ENCODE data around the gene ECI1. TPM values are rescaled to one million over a fixed set of nuclear protein-coding genes. Genes with fewer than 3 reads are reported as not detected.

ECI1 gene
- polyA plus RNA-seq, 1 donor: 81.6 TPM

- no peak for DNase-seq
- Histone ChIP-seq H3K27ac (ENCODE audit: low read length) (no peak overlapping the region), H3K27me3 (ENCODE audit: control insufficient read depth, insufficient read depth, low read length) (no peaks in the 10 kb centered on the region), H3K36me3 (ENCODE audit: control insufficient read depth, insufficient read depth, low read length) (no peaks in the 10 kb centered on the region), H3K4me3 (ENCODE audit: low read length) (no peak overlapping the region), H3K9me3 (ENCODE audit: control insufficient read depth, low read depth, low read length) (no peaks in the 10 kb centered on the region), H3K4me1 (ENCODE audit: control insufficient read depth, insufficient read depth, low read length) (no peaks in the 10 kb centered on the region)
- 100% methylated on average over 2 of the region's 9 CpGs for WGBS (ENCODE audit: insufficient coverage, low lambda C conversion rate)
These were observed 40.8 kb upstream of the ECI1 start for GRCh38 chr16:2292221-2292620.

- Histone ChIP-seq H3K27ac (ENCODE audit: low read length) (no peak overlapping the region), H3K27me3 (ENCODE audit: control insufficient read depth, insufficient read depth, low read length) (no peaks in the 10 kb centered on the region), H3K9me3 (ENCODE audit: control insufficient read depth, low read depth, low read length) (no peaks in the 10 kb centered on the region), H3K4me1 (ENCODE audit: control insufficient read depth, insufficient read depth, low read length) (no peaks in the 10 kb centered on the region), H3K4me3 (ENCODE audit: low read length) (no peak overlapping the region), H3K36me3 (ENCODE audit: control insufficient read depth, insufficient read depth, low read length) (no peaks in the 10 kb centered on the region)
- WGBS (ENCODE audit: insufficient coverage, low lambda C conversion rate): no CpG with 5 or more reads among the region's 23 CpGs
- DNase-seq: no peak
These were observed 37.9 kb upstream of the ECI1 start for GRCh38 chr16:2289282-2289681.

GRCh38 chr16:2288726-2289125, 37.3 kb upstream of the ECI1 start:
- H3K36me3 ChIP-seq (ENCODE audit: control insufficient read depth, insufficient read depth, low read length): no peaks in the 10 kb centered on the region
- WGBS (ENCODE audit: insufficient coverage, low lambda C conversion rate): no CpG with 5 or more reads among the region's 8 CpGs
- H3K27ac ChIP-seq (ENCODE audit: low read length): no peak overlapping the region
- no peak overlapping the region for H3K4me3 ChIP-seq (ENCODE audit: low read length)
- no peaks in the 10 kb centered on the region for H3K27me3 ChIP-seq (ENCODE audit: control insufficient read depth, insufficient read depth, low read length)
- no peaks in the 10 kb centered on the region for H3K4me1 ChIP-seq (ENCODE audit: control insufficient read depth, insufficient read depth, low read length)
- no peaks in the 10 kb centered on the region for H3K9me3 ChIP-seq (ENCODE audit: control insufficient read depth, low read depth, low read length)
- DNase-seq: no peak

GRCh38 chr16:2287916-2288547, 36.6 kb upstream of the ECI1 start:
- no peak for DNase-seq
- WGBS (ENCODE audit: insufficient coverage, low lambda C conversion rate): no CpG with 5 or more reads among the region's 35 CpGs
- Histone ChIP-seq H3K4me3 (ENCODE audit: low read length) (no peak overlapping the region), H3K9me3 (ENCODE audit: control insufficient read depth, low read depth, low read length) (no peaks in the 10 kb centered on the region), H3K36me3 (ENCODE audit: control insufficient read depth, insufficient read depth, low read length) (no peaks in the 10 kb centered on the region), H3K27ac (ENCODE audit: low read length) (no peak overlapping the region), H3K27me3 (ENCODE audit: control insufficient read depth, insufficient read depth, low read length) (no peaks in the 10 kb centered on the region), H3K4me1 (ENCODE audit: control insufficient read depth, insufficient read depth, low read length) (no peaks in the 10 kb centered on the region)

GRCh38 chr16:2286550-2286949, 35.2 kb upstream of the ECI1 start:
- no peak for DNase-seq
- no peaks in the 10 kb centered on the region for H3K9me3 ChIP-seq (ENCODE audit: control insufficient read depth, low read depth, low read length)
- H3K4me3 ChIP-seq (ENCODE audit: low read length): no peak overlapping the region
- H3K36me3 ChIP-seq (ENCODE audit: control insufficient read depth, insufficient read depth, low read length): no peaks in the 10 kb centered on the region
- H3K4me1 ChIP-seq (ENCODE audit: control insufficient read depth, insufficient read depth, low read length): no peaks in the 10 kb centered on the region
- H3K27me3 ChIP-seq (ENCODE audit: control insufficient read depth, insufficient read depth, low read length): no peaks in the 10 kb centered on the region
- no peak overlapping the region for H3K27ac ChIP-seq (ENCODE audit: low read length)
- no CpG with 5 or more reads among the region's 17 CpGs for WGBS (ENCODE audit: insufficient coverage, low lambda C conversion rate)

- Histone ChIP-seq H3K27me3 (ENCODE audit: control insufficient read depth, insufficient read depth, low read length) (no peaks in the 10 kb centered on the region), H3K9me3 (ENCODE audit: control insufficient read depth, low read depth, low read length) (no peaks in the 10 kb centered on the region), H3K27ac (ENCODE audit: low read length) (no peak overlapping the region), H3K36me3 (ENCODE audit: control insufficient read depth, insufficient read depth, low read length) (no peaks in the 10 kb centered on the region), H3K4me3 (ENCODE audit: low read length) (no peak overlapping the region), H3K4me1 (ENCODE audit: control insufficient read depth, insufficient read depth, low read length) (no peaks in the 10 kb centered on the region)
- no peak for DNase-seq
- WGBS (ENCODE audit: insufficient coverage, low lambda C conversion rate): no CpG with 5 or more reads among the region's 13 CpGs
These were observed 34.4 kb upstream of the ECI1 start for GRCh38 chr16:2285731-2286191.

- H3K9me3 ChIP-seq (ENCODE audit: control insufficient read depth, low read depth, low read length): no peaks in the 10 kb centered on the region
- H3K36me3 ChIP-seq (ENCODE audit: control insufficient read depth, insufficient read depth, low read length): no peaks in the 10 kb centered on the region
- H3K4me3 ChIP-seq (ENCODE audit: low read length): no peak overlapping the region
- H3K27me3 ChIP-seq (ENCODE audit: control insufficient read depth, insufficient read depth, low read length): peaks cover 2% of the 10 kb centered on the region
- WGBS (ENCODE audit: insufficient coverage, low lambda C conversion rate): no CpG with 5 or more reads among the region's 35 CpGs
- no peaks in the 10 kb centered on the region for H3K4me1 ChIP-seq (ENCODE audit: control insufficient read depth, insufficient read depth, low read length)
- no peak overlapping the region for H3K27ac ChIP-seq (ENCODE audit: low read length)
- no peak for DNase-seq
These were observed 33.6 kb upstream of the ECI1 start for GRCh38 chr16:2284797-2285576.

GRCh38 chr16:2284001-2284770, 32.8 kb upstream of the ECI1 start:
- H3K36me3 ChIP-seq (ENCODE audit: control insufficient read depth, insufficient read depth, low read length): no peaks in the 10 kb centered on the region

GRCh38 chr16:2282866-2283555, 31.6 kb upstream of the ECI1 start:
- no peak overlapping the region for H3K4me3 ChIP-seq (ENCODE audit: low read length)
- H3K27me3 ChIP-seq (ENCODE audit: control insufficient read depth, insufficient read depth, low read length): peaks cover 9% of the 10 kb centered on the region
- no CpG with 5 or more reads among the region's 26 CpGs for WGBS (ENCODE audit: insufficient coverage, low lambda C conversion rate)
- no peak overlapping the region for H3K27ac ChIP-seq (ENCODE audit: low read length)
- no peak for DNase-seq
- H3K9me3 ChIP-seq (ENCODE audit: control insufficient read depth, low read depth, low read length): no peaks in the 10 kb centered on the region
- no peaks in the 10 kb centered on the region for H3K4me1 ChIP-seq (ENCODE audit: control insufficient read depth, insufficient read depth, low read length)
- no peaks in the 10 kb centered on the region for H3K36me3 ChIP-seq (ENCODE audit: control insufficient read depth, insufficient read depth, low read length)

More at GRCh38 chr16:2284001-2284770, 32.8 kb upstream of the ECI1 start:
- Histone ChIP-seq H3K4me3 (ENCODE audit: low read length) (no peak overlapping the region), H3K27me3 (ENCODE audit: control insufficient read depth, insufficient read depth, low read length) (peaks cover 5% of the 10 kb centered on the region), H3K27ac (ENCODE audit: low read length) (no peak overlapping the region), H3K9me3 (ENCODE audit: control insufficient read depth, low read depth, low read length) (no peaks in the 10 kb centered on the region), H3K4me1 (ENCODE audit: control insufficient read depth, insufficient read depth, low read length) (no peaks in the 10 kb centered on the region)
- no CpG with 5 or more reads among the region's 37 CpGs for WGBS (ENCODE audit: insufficient coverage, low lambda C conversion rate)
- DNase-seq: no peak

GRCh38 chr16:2282262-2282661, 30.9 kb upstream of the ECI1 start:
- 33% methylated on average over 1 of the region's 5 CpGs for WGBS (ENCODE audit: insufficient coverage, low lambda C conversion rate)
- Histone ChIP-seq H3K36me3 (ENCODE audit: control insufficient read depth, insufficient read depth, low read length) (no peaks in the 10 kb centered on the region), H3K9me3 (ENCODE audit: control insufficient read depth, low read depth, low read length) (no peaks in the 10 kb centered on the region), H3K4me3 (ENCODE audit: low read length) (no peak overlapping the region), H3K4me1 (ENCODE audit: control insufficient read depth, insufficient read depth, low read length) (no peaks in the 10 kb centered on the region), H3K27ac (ENCODE audit: low read length) (no peak overlapping the region), H3K27me3 (ENCODE audit: control insufficient read depth, insufficient read depth, low read length) (peaks cover 15% of the 10 kb centered on the region)
- no peak for DNase-seq

Measured in large intestine (tissue), 3 donors.